B cell (primary cell): ENCODE measurements around the gene NUDT3.

ENCODE experiments used
- CTCF ChIP-seq: fragments of 200-600 bp; IDR thresholded peaks from one replicate; pipeline ENCODE4 v1.8.0; 2022; ENCODE audit warnings: antibody characterized with exemption, mild to moderate bottlenecking
- EZH2 ChIP-seq: IDR thresholded peaks from 2 replicates; pipeline ENCODE4 v1.6.1; 2012; ENCODE audit warnings: borderline replicate concordance, low read depth, mild to moderate bottlenecking, moderate library complexity, low read length; ENCODE audit not compliant: insufficient read depth, poor library complexity, severe bottlenecking

- TF ChIP-seq CTCF (no peak), EZH2 (no peak)
Measured at GRCh38 chr6:34383656-34384320, 8.7 kb downstream of the NUDT3 start.
